PC-9 (cell line): Measurements from ENCODE around the gene ZNF786.

Experiments
- EZH2 ChIP-seq: fragments of 200-600 bp; sonication (generic); IDR thresholded peaks from 2 replicates; pipeline ENCODE4 v1.8.0; 2017; ENCODE audit warnings: antibody characterized with exemption, low read depth
- TF ChIP-seq, protein P1 (sequence below): fragments of 200-600 bp; sonication (generic); conservative IDR thresholded peaks from 2 replicates; pipeline ENCODE4 v1.6.1; 2017; ENCODE audit warnings: mixed run types, antibody characterized with exemption, mild to moderate bottlenecking, moderate library complexity

GRCh38 chr7:149031353-149031910 is 59.1 kb downstream of the ZNF786 start:
- TF ChIP-seq, protein P1, sequence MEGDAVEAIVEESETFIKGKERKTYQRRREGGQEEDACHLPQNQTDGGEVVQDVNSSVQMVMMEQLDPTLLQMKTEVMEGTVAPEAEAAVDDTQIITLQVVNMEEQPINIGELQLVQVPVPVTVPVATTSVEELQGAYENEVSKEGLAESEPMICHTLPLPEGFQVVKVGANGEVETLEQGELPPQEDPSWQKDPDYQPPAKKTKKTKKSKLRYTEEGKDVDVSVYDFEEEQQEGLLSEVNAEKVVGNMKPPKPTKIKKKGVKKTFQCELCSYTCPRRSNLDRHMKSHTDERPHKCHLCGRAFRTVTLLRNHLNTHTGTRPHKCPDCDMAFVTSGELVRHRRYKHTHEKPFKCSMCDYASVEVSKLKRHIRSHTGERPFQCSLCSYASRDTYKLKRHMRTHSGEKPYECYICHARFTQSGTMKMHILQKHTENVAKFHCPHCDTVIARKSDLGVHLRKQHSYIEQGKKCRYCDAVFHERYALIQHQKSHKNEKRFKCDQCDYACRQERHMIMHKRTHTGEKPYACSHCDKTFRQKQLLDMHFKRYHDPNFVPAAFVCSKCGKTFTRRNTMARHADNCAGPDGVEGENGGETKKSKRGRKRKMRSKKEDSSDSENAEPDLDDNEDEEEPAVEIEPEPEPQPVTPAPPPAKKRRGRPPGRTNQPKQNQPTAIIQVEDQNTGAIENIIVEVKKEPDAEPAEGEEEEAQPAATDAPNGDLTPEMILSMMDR, result no peak
- TF ChIP-seq EZH2, result no peak
